ENCODE results near the gene PROX2. TPM values are rescaled to one million over a fixed set of nuclear protein-coding genes. Genes with fewer than 3 reads are reported as not detected.

The PROX2 gene
- total RNA-seq, 1 donor from 2014 or later = not detected

- intact Hi-C loops (cut with DNase I) = no loop called here
- DNase-seq = no peak
- no peak for ATAC-seq (ENCODE audit: poor library complexity)
Measured at GRCh38 chr14:74911221-74911620, 35.3 kb upstream of the PROX2 start.

- DNase-seq (no peak), ATAC-seq (ENCODE audit: poor library complexity) (no peak)
- intact Hi-C loops (cut with DNase I) = no loop called here
Measured at GRCh38 chr14:74910556-74910955, 34.6 kb upstream of the PROX2 start.

DNA sequence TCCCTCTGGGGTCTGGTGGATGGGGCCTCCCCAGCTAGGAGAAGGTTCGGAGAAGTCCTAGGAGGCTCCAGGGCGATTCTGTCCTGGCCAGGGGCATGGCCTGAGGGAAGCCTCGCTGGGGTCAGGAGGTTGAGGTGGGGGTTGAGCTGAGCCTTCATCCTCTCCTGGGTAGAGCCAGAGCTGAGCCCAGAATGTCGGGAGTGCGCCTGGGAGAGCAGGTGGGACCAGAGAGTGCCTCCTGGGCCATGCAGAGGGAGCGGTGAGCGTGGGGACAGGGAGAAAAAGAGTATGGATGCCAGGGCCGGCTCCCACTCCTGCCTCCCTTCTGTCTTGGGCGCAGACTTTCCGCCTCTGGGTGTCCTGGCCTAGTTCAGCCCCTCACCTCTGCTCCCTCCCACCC is 34.0 kb upstream of the PROX2 start:
- no peak for DNase-seq
- intact Hi-C loops (cut with DNase I) = no loop called here
- no peak for ATAC-seq (ENCODE audit: poor library complexity)

DNA sequence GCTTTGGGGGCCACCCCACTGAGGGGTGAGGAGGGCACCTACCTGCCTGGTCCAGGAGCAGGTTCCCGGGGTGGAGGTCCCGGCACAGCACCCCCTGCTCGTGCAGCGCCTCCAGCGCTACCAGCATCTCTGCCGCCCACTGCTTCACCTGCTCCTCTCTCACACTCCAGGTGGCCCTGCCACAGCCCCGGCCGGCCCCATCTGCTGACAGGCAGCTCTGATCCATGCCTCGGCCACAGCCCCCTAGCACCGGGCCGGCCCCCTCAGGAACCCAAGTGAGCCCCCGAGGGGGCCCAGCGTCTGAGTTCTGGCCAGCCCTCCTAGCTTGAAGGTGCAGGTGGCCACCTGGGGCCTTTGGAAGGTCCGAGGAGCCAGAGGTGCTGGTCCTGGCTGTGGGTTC is 33.6 kb upstream of the PROX2 start:
- DNase-seq (no peak), ATAC-seq (ENCODE audit: poor library complexity) (no peak)
- intact Hi-C loops (cut with DNase I) = no loop called here

GRCh38 chr14:74908861-74909341 is 33.0 kb upstream of the PROX2 start:
- intact Hi-C loops (cut with DNase I) = no loop called here
- DNase-seq = no peak
- ATAC-seq (ENCODE audit: poor library complexity) = no peak

- peak; percentile 4 for ATAC-seq (ENCODE audit: poor library complexity)
- intact Hi-C loops (cut with DNase I) = no loop called here
- DNase-seq = no peak
Measured at GRCh38 chr14:74907744-74908143, 31.8 kb upstream of the PROX2 start.

DNA sequence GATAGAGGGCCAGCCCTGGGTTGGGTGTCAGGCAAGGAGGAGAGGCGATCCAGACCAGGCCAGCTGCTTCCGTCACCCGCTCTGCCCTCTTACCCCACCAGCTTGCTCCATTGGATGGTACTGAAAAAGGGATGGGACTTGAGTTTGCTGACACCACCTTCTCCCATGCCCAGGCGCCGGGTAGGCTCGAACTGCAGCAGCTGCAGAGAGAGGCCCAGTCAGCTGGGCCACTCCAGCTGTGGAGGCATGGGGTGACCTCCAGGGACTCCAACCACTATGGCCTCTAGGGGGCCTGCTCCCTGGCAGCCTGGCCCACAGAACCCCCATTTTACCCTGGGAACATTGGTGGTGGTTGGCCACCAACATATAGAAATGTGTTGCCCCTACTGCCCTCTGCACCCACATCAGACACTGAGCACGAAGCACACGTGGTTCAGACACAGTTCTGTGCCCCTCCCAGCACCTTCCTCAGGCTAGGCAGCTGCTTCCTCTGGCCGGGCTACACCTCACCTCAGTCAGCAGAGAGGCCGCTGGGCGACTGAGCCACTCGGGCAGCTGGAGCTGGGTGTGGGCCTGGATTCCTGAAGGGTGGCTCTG is 31.1 kb upstream of the PROX2 start:
- ATAC-seq (ENCODE audit: poor library complexity) = peak; percentile 19
- intact Hi-C loops (cut with DNase I) = no loop called here
- no peak for DNase-seq

DNA sequence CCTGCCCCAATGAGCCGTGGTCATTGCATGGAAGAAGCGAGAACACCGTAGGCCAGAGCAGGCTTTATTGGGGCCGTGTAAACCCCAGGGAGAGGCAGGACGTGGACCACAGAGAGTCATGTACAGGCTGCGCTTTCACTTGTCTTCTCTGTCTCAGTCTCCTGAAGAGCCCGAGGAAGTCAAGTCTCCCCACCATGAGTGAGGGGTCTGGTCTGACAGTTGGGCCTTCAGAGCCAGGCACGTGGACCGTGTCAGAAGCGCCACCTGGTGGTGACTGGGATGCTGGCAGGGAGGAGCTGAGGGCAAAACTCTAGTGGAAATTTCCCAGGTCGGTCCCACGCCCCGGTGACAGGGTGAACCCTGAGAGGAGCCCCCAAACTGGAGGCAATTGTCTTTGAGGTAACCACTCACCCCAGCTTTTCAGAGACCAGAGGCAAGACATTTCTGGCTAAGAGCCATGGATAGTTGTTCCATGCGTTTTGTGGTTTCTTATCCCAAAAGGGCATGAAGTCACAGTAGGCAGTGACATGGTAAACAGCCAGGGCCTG is 29.7 kb upstream of the PROX2 start:
- intact Hi-C loops (cut with DNase I) = no loop called here
- peak; percentile 58 for ATAC-seq (ENCODE audit: poor library complexity)

GRCh38 chr14:74904635-74905503 is 28.9 kb upstream of the PROX2 start:
- no peak for DNase-seq
- ATAC-seq (ENCODE audit: poor library complexity) = peak; percentile 9
- intact Hi-C loops (cut with DNase I) = loop anchor here (5.0 kb wide), 1 partner anchor 43 kb away; no protein-coding TSS in a partner anchor

More for the DNA sequence above, 29.7 kb upstream of the PROX2 start:
- peak; percentile 82 for DNase-seq

DNA sequence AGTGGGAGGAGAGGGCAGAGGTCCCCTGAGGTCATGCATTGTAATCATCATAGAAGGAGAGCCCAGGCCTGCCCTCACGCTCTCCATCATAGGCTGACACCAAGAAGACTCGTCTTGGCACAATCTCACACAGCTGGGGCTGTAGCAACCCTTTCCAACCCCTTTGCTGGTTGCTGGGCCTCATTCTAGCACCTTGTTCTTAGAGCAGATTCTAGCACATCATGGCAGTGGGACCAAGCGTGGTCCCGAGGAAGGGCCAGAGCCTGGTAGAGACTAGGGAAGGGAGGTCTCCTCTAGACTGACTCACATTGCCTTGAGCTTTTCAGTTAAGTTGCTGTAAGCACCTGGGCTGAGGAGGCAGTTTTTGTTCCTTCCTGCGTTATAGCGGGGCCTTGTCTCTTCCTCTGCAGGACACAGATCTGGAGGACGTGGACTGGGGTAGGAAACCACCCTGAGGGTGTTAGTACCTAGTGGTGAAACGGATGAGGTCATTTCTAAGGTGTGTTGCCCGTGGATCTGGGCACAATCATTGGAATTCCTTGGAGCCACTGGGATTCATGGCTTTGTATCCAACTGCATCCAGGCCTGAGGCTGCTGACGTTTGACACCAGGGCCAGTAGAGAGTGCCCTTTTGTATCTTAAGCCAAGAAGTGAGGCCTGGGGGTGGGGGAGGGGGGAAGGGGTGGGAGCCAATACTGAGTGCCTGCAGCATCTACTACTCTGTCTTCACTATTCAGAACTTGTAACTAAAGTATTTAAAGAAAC is 27.2 kb upstream of the PROX2 start:
- DNase-seq = no peak
- ATAC-seq (ENCODE audit: poor library complexity) = no peak
- intact Hi-C loops (cut with DNase I) = loop anchor here (5.0 kb wide), 1 partner anchor 41 kb away; no protein-coding TSS in a partner anchor

GRCh38 chr14:74898694-74899093 is 22.7 kb upstream of the PROX2 start:
- no peak for ATAC-seq (ENCODE audit: poor library complexity)

GRCh38 chr14:74898083-74898482 is 22.1 kb upstream of the PROX2 start:
- ATAC-seq (ENCODE audit: poor library complexity) = no peak
- no peak for DNase-seq
- intact Hi-C loops (cut with DNase I) = no loop called here

More at GRCh38 chr14:74898694-74899093, 22.7 kb upstream of the PROX2 start:
- intact Hi-C loops (cut with DNase I) = no loop called here
- no peak for DNase-seq

- no peak for DNase-seq
- intact Hi-C loops (cut with DNase I) = no loop called here
- ATAC-seq (ENCODE audit: poor library complexity) = peak; percentile 66
Measured at GRCh38 chr14:74897642-74898041, 21.7 kb upstream of the PROX2 start.

DNA sequence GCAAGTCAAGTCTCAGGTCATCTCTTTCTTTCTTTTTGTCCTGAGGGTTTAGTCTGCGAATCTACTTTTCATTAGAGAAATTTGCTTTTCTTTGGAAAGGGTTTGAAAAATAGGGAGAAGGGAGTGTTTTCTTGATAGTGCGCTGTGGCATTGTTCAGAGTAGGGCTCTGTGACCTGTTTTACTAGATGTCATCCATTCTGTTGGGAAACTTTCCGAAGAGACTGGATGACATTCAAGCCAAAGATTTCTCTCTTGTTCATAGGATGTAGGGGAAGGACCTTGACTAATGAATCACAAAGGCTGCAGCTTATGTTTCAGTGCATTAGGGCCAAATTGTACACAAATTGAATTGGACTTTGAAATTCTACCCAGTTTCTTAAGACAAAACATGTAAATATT is 20.5 kb upstream of the PROX2 start:
- DNase-seq (no peak), ATAC-seq (ENCODE audit: poor library complexity) (no peak)
- intact Hi-C loops (cut with DNase I) = no loop called here

- intact Hi-C loops (cut with DNase I) = no loop called here
- ATAC-seq (ENCODE audit: poor library complexity) (no peak), DNase-seq (no peak)
Measured at GRCh38 chr14:74893614-74894091, 17.7 kb upstream of the PROX2 start.

DNA sequence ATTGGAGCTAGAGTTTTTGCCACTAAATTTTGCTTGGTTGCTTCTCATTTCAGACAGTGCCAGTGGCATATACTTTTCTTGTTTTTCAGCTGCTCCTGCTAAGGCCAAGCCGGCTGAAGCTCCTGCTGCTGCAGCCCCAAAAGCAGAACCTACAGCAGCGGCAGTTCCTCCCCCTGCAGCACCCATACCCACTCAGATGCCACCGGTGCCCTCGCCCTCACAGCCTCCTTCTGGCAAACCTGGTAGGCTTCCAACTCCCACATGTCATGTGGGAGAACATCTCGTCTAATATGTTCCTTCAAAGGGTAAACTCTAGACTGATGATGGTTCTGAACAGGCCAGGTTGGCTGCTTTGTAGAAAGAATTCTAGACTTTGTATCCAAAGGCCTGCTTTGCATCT is 16.8 kb upstream of the PROX2 start:
- no peak for ATAC-seq (ENCODE audit: poor library complexity)
- DNase-seq = no peak
- intact Hi-C loops (cut with DNase I) = no loop called here

DNA sequence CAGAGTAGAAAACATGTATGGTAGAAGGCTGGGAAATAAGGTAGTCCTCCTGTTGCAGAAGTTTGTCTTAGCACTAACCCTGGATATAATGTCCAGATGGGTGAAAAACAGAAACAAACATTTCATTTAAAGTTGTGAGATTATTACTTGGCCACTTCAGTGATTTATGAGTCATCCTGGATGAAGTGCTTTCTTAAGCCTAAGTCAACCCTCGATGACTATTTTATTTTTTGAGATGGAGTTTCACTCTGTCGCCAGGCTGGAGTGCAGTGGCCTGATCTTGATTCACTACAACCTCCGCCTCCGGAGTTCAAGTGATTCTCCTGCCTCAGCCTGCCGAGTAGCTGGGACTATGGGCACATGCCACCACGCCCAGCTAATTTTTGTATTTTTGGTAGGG is 15.9 kb upstream of the PROX2 start:
- intact Hi-C loops (cut with DNase I) = no loop called here
- ATAC-seq (ENCODE audit: poor library complexity) = no peak
- DNase-seq = no peak

DNA sequence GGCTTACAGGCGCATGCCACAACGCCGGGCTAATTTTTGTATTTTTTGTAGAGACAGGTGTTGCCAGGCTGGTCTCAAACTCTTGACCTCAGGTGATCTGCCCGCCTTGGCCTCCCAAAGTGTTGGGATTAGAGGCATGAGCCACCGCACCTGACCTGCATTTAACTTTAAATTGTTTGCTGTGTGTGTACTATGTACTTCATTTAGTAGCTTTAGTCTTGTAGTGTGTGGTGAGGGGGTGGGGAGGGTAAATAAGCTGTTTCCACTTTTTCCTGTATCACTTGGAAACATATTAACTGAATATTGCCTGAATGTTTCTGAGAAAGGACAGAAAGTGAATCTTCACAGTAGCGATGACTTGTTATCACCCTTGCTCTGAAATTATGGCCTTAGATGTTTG is 14.3 kb upstream of the PROX2 start:
- intact Hi-C loops (cut with DNase I) = no loop called here
- ATAC-seq (ENCODE audit: poor library complexity) = no peak
- DNase-seq = no peak
